Esophagus squamous epithelium (tissue), 5 donors: ENCODE results near the gene MOK. TPM values are rescaled to one million over a fixed set of nuclear protein-coding genes. Genes with fewer than 3 reads are reported as not detected.

ENCODE experiments used
- DNase-seq: peaks from one replicate; lab custom pipeline; 2025; lab: John Stamatoyannopoulos, UW
- H3K27ac ChIP-seq, 4 donors: fragments of 200-600 bp; sonication (generic); one replicate each; pipeline ENCODE4 v1.5.1; 2016 to 2019; ENCODE audit warnings: mild to moderate bottlenecking in 1 of 4
- H3K27me3 ChIP-seq, 4 donors: fragments of 200-600 bp; sonication (generic); 1 replicate in 3 of 4; 2 replicates in 1 of 4; pipeline versions ENCODE4 v1.5.1 to v1.6.0; 2017 to 2021; ENCODE audit warnings: antibody characterized with exemption in 1 of 4
- H3K36me3 ChIP-seq, 3 donors: fragments of 200-600 bp; sonication (generic); one replicate each; pipeline ENCODE4 v1.5.1; 2016 to 2019
- H3K4me1 ChIP-seq, 3 donors: fragments of 200-600 bp; sonication (generic); one replicate each; pipeline ENCODE4 v1.5.1; 2017 to 2019
- H3K4me3 ChIP-seq, 4 donors: fragments of 200-600 bp; sonication (generic); 1 replicate in 3 of 4; 2 replicates in 1 of 4; pipeline ENCODE4 v1.5.1; 2016 to 2019; ENCODE audit warnings: mild to moderate bottlenecking in 2 of 4, moderate library complexity in 1 of 4
- H3K9me3 ChIP-seq, 3 donors: fragments of 200-600 bp; sonication (generic); one replicate each; pipeline ENCODE4 v1.5.1; 2016 to 2019
- POLR2A ChIP-seq, 4 donors: fragments of 450-650 bp; IDR thresholded peaks; one replicate each; pipeline ENCODE4 v1.6.1; 2017; ENCODE audit warnings: antibody characterized with exemption in 4 of 4, mild to moderate bottlenecking in 4 of 4, moderate library complexity in 3 of 4
- WGBS, 2 donors: methylation state at CpG; one replicate each; pipeline ENCODE4 v1.1.5; 2018; 5-methylcytosine and 5-hydroxymethylcytosine counted together
- intact Hi-C: fragments of 100-400 bp; cut with DNase I; formaldehyde crosslinking; loops from one replicate; pipeline ENCODE4 v1.15.0; 2022
- total RNA-seq, 4 donors: library from RNA; depleted of rRNA; stranded (reverse); fragments of >200 nt; gene quantifications; one replicate each; pipeline ENCODE4 v1.1.0, GENCODE V29; 2016
- TF ChIP-seq, protein P1 (sequence below), 6 experiments: fragments of 450-650 bp in 4 of 6; fragments of 200-600 bp in 2 of 6; sonication (generic) in 2 of 6; IDR thresholded peaks; one replicate each; pipeline ENCODE4 v1.5.1; 2016 to 2019; ENCODE audit warnings: antibody characterized with exemption in 6 of 6, mild to moderate bottlenecking in 4 of 6, moderate library complexity in 4 of 6
- donor health status: DM: yes; HTN: yes; CAD: no.

Gene MOK
- total RNA-seq, 4 donors from 2014 or later = 6.2 to 8.3 (median 6.4) TPM

DNA sequence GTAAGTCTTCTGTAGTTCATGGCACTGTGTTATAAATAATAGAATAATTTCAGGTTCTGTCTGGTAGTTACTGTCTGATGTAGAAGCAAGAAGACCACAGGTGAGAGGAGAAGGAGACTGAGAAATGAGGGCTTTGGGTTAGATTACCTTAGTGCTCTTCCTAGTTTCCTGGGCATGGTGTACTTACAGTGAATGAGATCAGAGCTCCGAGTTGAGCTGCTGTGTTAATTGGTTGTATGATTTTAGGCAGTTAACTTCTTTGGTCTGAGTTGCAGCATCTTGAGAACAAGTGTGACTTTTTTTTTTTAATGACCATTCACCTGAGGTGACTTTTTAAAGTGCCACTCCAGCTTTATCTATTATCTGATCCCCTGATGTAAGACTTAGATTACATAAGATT, 123.8 kb downstream of the MOK start:
- no peaks in the 10 kb centered on the region for H3K9me3 ChIP-seq
- H3K4me3 ChIP-seq = no peak overlapping the region
- no peak overlapping the region for H3K27ac ChIP-seq
- H3K27me3 ChIP-seq = no peaks in the 10 kb centered on the region
- H3K36me3 ChIP-seq = no peaks in the 10 kb centered on the region
- TF ChIP-seq, protein P1, sequence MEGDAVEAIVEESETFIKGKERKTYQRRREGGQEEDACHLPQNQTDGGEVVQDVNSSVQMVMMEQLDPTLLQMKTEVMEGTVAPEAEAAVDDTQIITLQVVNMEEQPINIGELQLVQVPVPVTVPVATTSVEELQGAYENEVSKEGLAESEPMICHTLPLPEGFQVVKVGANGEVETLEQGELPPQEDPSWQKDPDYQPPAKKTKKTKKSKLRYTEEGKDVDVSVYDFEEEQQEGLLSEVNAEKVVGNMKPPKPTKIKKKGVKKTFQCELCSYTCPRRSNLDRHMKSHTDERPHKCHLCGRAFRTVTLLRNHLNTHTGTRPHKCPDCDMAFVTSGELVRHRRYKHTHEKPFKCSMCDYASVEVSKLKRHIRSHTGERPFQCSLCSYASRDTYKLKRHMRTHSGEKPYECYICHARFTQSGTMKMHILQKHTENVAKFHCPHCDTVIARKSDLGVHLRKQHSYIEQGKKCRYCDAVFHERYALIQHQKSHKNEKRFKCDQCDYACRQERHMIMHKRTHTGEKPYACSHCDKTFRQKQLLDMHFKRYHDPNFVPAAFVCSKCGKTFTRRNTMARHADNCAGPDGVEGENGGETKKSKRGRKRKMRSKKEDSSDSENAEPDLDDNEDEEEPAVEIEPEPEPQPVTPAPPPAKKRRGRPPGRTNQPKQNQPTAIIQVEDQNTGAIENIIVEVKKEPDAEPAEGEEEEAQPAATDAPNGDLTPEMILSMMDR (IDR thresholded peaks at IDR 0.05) = no peak
- no peak for TF ChIP-seq POLR2A (IDR thresholded peaks at IDR 0.05)
- intact Hi-C loops = no loop called here
- WGBS, 2 donors = 86 to 89% methylated on average over 1 of the region's 1 CpG
- no peak for DNase-seq
- peaks cover 2 to 58% (median 8%) of the 10 kb centered on the region in 3 donors for H3K4me1 ChIP-seq

DNA sequence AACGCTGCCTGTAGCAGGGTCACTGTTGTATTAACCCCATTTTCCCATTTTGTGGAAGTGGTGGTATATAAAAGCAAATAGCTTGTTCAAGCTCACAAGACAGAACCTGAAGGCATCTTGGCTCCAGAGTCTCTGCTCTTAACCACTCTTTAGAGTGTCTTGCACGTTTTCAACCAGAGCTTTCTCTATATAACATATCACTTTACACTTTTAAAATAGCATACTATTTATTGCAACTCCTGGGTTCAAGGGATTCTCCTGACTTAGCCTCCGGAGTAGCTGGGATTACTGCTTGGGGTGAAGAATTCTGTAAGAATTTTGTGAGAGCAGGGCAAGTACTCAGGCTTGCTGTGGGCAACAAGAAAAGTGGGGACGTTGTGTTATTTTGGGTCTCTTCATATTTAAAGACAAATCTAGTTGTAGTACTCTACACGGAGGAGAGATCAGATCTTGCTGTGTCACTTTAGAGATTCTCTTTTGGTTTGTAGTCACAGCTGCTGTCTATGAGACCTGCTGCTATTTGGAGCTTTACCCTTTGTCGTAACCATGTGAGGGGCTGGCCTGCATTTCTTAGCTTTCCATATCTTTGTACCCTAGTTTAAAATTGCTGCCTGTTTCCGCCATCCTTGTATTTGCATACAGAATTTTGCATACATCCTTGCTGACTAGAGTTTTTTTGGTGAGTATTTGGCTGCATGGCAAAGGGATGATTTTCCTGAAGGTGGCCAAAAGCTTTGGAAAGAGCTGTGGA, 124.5 kb downstream of the MOK start:
- Histone ChIP-seq H3K9me3 (no peaks in the 10 kb centered on the region), H3K27ac (no peak overlapping the region), H3K4me3 (no peak overlapping the region), H3K4me1 (peaks cover 0 to 50% (median 4%) of the 10 kb centered on the region in 3 donors), H3K27me3 (no peaks in the 10 kb centered on the region), H3K36me3 (no peaks in the 10 kb centered on the region)
- WGBS, 2 donors = 71 to 74% methylated on average over 7 of the region's 7 CpGs
- no peak for TF ChIP-seq POLR2A (IDR thresholded peaks at IDR 0.05)
- TF ChIP-seq, protein P1 (IDR thresholded peaks at IDR 0.05) = no peak
- no peak for DNase-seq
- intact Hi-C loops = no loop called here

Other genes with a start within 250 kb of the MOK start
- 100 to 1,000 TPM; 224 to 950 (median 420) TPM for gene HSP90AA1, start 218.1 kb downstream of the MOK start, total RNA-seq
- 10 to 100 TPM; 16.0 to 21.9 (median 19.1) TPM for gene WDR20, start 165.3 kb downstream of the MOK start, total RNA-seq
- gene ZNF839, start 14.6 kb upstream of the MOK start, total RNA-seq = 1 to 10 TPM; 4.7 to 7.2 (median 6.1) TPM
- gene CINP, start 57.7 kb upstream of the MOK start, total RNA-seq = 10 to 100 TPM; 23.2 to 42.4 (median 38.0) TPM
- 10 to 100 TPM in 3 of 4 donors, 1 to 10 TPM in 1; 5.4 to 18.1 (median 12.9) TPM for gene TECPR2, start 57.8 kb upstream of the MOK start, total RNA-seq
- gene ANKRD9, start 204.6 kb upstream of the MOK start, total RNA-seq = 10 to 100 TPM; 20.0 to 39.0 (median 30.2) TPM